ENCODE results near the gene C19orf33.

- no peak for TF ChIP-seq EP300 (IDR thresholded peaks at IDR 0.05; ENCODE audit: borderline replicate concordance in 1 of 2, low read depth in 2 of 2, low read length in 2 of 2)
- no peak for TF ChIP-seq YY1 (IDR thresholded peaks at IDR 0.05; ENCODE audit: low read depth, low read length)
- TF ChIP-seq HDAC6 (IDR thresholded peaks at IDR 0.05; ENCODE audit: low read depth, low read length), result no peak
- no peak for TF ChIP-seq POLR2A (IDR thresholded peaks at IDR 0.05; ENCODE audit: control extremely low read depth in 1 of 2, low read depth in 2 of 2, low read length in 2 of 2)
- TF ChIP-seq TBP (IDR thresholded peaks at IDR 0.05; ENCODE audit: low read depth, low read length), result no peak
- TF ChIP-seq CTCF (IDR thresholded peaks at IDR 0.05; ENCODE audit: control extremely low read depth in 1 of 3, insufficient read depth in 1 of 3, low read depth in 1 of 3, low read length in 3 of 3), result no peak
- TF ChIP-seq POLR2AphosphoS5 (IDR thresholded peaks at IDR 0.05; ENCODE audit: low read depth, low read length), result no peak
- TF ChIP-seq CHD1 (IDR thresholded peaks at IDR 0.05; ENCODE audit: low read depth, low read length), result no peak
- TF ChIP-seq MAFK (IDR thresholded peaks at IDR 0.05; ENCODE audit: low read depth, low read length), result no peak
Observed at GRCh38 chr19:38289955-38290354, 14.1 kb upstream of the C19orf33 start.

Measured in H1 (cell line).